Stimulated activated CD8-positive, alpha-beta memory T cell treated with anti-CD3 and anti-CD28 coated beads, Interleukin-7, amount 100 ng/mL, for 4 hours (primary cell): Measurements from ENCODE around the gene SERP1.

Experiments
- DNase-seq, 2 donors: peaks; one replicate each; pipeline ENCODE4 v3.0.0-alpha.2; 2020; ENCODE audit warnings: low read depth in 2 of 2

SERP1 gene

DNA sequence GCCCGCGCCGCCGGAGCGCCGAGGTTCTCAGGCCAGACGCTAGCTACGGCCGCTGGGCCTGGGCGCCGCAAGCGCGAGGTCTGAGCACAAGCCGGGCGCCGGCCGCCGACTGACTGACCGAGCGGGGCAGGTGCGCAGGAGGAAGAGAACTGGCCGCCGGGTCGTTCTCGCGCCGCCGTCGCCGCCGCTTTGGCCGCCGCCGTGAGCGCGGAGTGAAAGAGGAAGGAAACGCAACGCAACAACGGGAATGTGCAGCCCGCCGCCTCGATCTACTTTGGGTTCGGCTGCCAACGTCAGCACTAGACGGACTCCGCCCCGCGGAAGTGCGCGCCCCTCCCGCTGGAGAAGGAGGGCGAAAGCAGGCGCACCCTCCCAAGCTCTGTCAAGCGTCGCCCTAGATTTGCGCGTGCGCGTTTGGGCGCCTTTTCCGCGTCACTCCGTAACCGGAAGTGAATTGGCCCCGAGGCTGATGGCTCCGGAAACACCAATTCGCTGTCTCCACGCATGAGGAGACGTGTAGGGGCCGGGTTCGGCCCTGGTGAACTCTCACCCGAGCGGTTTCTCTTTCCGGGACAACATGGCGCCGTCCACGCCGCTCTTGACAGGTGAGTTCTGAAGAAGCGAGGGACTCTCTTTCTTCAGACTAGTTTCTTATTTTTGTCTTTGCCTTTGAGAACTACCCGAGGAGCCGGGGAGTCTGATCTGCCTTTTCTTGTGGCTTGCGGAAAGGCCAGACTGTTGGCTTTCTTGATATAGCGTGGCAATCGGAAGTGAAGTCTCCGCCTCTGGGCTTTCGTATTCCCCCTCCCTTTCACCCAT lies at the start of gene SERP1, which contains the start of gene EIF2A:
Gene SERP1, minus strand, starts transcription at position 271 of the 819 bp plus-strand sequence. CDS start 361 bp downstream, outside the sequence.
Gene EIF2A, plus strand, starts transcription at position 562 of the 819 bp plus-strand sequence. Its CDS starts 16 bp downstream, at position 578.
- DNase-seq, result peak; percentile 99

DNA sequence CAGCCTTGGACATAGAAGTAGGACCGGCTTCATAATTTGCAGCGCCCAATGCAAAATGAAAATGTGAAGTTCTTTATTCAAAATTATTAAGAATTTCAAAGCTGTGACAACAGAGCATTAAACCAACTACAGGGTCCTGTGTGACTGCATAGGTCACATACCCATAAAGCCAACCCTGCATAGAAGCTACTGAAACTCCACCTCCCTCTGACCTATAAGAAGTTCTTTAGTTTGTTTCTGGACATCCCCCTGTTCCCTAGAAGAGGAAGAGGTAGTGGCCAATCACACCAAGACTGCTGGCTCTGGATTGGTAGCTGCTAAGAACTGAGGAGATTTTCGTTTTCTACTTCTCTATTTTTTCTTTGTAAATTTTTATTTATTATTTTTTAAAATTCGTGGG lies 47.9 kb upstream of the SERP1 start:
- no peak for DNase-seq

DNA sequence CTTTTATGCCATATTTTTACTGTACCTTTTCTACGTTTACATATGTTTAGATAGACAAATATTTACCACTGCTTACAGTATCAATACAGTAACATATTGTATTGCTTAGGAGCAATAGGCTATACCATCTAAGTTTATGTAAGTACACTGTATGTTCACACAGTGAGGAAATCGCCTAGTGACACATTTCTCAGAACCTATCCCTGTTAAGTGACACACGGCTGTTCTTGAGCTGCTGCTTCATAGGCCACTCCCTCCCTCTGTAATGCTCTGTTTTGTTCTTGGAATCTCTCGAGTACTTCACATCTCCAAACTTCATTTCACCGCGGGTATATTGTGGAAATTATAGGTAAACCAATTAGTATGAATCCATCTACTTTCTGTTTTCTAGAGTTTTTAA lies 43.5 kb upstream of the SERP1 start:
- DNase-seq, result no peak

GRCh38 chr3:150588027-150588830 lies 41.9 kb upstream of the SERP1 start:
- DNase-seq, result no peak

DNA sequence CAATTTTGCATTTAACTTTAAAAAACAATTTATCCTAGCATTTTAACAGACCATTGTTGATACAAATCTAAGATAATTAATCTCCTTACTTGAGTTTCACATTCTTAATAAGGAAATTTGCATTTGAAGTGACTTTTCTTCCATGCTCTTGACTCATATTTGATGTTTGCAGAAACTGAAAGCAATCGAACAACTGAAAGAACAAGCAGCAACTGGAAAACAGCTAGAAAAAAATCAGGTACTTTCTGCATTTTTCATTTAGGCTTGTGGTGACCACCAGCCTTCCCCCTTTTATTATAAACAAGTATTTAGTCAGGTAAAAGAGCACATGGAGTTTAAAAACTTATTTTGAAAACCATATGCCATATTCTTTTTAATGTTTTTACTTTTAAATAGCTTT lies 36.7 kb upstream of the SERP1 start:
- no peak for DNase-seq

GRCh38 chr3:150582620-150583019 lies 36.3 kb upstream of the SERP1 start:
- no peak for DNase-seq

GRCh38 chr3:150581174-150581573 lies 34.9 kb upstream of the SERP1 start:
- no peak for DNase-seq

DNA sequence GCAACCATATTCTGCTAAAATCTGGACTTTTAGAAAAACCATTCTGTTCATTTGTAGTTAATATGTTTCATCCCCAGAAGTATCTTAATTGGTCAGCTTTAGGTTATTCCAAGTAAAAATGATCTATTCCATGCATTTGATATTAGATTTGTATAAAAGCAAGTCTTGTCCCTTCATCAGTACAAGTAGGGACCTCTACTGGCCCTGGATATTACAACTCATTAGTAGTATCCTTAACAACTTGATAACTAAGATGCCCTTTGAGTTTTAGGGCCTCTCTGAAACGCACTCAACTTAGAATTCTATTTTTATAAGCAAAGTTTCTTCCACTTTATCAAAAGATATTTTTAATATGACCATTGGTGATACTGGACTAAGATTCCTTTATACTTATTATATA lies 31.6 kb upstream of the SERP1 start:
- no peak for DNase-seq

DNA sequence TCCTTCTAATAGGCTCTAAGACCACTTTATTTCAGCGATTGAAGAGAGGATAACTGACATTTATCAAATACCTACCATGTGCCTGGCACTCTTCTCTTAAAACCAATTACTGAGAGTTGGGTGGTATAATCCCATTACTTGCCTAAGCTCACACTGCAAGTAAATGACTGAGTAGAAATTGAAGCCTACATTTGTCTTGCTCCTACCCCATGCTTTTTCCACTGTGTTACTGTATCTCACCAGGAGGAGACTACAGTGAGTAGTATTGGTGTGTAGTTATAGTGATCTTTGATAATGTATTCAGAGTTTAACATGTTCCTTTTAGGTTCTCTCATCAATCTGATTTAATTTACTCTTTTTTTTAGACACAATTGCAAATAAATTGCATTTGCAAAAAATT lies 21.0 kb upstream of the SERP1 start:
- DNase-seq, result no peak

GRCh38 chr3:150564243-150564642 lies 17.9 kb upstream of the SERP1 start:
- no peak for DNase-seq

DNA sequence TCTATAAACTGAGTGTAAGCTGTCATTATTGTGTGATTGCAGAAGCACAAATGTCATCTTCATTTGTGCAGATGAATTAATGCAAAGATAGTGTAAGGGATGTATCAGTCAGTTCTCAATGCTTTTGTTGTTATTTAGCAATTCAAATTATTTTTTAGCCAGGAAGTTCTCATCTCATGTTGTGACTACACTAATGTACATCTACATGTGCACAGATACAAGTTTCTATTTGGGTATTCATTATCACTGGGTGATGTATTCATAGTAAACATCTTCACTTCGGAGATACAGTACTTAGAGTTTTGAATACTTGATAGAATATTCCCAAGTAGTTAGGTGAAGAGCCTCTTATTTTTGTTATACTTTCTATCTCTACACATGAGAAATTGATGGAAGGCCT lies 11.4 kb upstream of the SERP1 start:
- no peak for DNase-seq

GRCh38 chr3:150556792-150557191 lies 10.5 kb upstream of the SERP1 start:
- no peak for DNase-seq

- no peak for DNase-seq
Observed at GRCh38 chr3:150555859-150556436, 9.7 kb upstream of the SERP1 start.

DNA sequence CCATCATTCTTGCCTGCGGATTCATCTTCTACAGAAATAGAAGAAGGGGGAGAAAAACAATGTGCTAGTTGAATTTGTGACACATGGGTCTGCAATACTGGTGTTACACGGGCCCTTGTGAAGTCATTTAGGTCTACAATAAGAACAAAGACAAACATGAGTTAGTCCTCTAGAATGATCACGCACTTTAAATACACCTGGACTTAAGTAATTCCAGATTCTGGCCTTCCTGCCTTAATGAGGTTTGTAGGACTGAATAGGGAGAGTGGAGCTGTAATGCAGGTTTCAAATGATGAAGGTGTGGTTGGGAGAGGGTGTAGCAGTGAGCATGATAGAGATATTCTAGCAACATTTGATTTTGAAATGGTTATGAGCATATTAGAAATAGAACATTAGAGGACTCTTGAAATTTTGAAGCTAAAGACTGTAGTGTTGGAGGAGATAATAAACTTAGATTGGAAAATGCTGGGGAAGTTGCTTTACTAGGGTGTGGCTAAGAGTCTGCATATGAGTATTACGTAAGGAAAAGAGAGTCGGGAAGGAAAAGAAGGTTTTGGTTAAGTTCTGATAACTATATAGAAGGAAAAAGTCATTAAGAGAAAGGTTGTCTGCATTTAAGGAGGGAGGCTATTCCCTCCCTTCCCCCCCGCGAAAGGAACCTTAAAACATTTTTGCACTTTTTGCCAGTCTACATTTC lies 897 bp upstream of the SERP1 start:
- DNase-seq, result no peak

- peak; percentile 5 to 41 for DNase-seq
Observed at GRCh38 chr3:150545419-150546225, 674 bp downstream of the SERP1 start.

DNA sequence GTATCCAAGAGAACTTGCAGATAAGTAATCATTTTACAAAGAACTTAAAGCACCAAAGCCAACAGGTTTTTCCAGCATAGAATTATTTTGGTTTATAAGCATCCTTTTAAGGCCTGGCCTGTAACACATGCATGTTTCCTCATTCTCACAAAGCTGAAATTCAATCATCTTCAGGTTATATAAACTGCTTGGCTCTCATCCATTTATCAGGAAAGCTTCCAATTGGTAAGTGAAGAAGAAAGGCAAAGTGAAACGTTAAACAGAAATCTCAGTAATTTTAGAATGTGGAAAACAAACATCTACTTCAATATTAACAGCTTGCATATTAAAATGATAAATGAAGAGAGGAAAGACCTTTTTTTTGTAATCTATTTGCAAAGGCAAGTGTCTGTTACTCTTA lies 1.6 kb downstream of the SERP1 start:
- DNase-seq, result no peak

GRCh38 chr3:150544041-150544440 lies 2.3 kb downstream of the SERP1 start:
- no peak for DNase-seq

DNA sequence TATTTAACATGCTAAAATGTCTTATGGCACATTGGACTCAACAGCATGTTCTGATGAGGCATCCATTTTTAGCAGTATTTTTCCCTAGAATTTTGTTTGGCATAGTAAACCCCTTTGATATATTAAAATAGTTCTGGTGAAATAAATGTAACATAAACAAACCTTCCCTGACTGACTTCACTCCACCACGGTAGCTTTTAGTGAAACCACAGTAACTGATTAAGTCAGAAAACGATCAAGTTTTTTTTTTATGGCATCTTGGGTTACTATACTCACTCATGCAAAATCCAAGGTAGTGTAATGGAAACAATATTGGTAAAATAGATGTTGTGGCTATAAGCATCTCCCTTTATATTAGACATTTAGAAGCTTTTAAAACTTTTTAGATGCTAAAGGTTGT lies 2.8 kb downstream of the SERP1 start:
- no peak for DNase-seq

DNA sequence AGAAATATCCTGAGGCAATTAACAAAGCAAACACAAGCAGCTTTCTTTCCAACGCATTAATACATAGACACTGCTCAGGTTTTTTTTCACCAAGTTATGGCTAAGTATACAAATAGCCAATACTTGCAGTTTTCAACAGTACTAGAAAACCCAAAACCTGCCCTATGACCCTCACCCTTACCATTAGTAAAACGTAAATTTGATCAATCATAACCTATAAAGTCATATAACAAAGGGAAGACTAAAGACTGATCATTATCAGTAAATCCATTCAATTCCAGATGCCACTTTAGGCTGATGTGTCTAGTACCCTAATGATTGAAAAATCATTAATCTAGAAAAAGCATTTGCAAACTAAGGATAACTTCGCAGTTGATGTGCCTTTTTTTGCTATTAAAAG lies 3.2 kb downstream of the SERP1 start:
- no peak for DNase-seq

GRCh38 chr3:150540991-150541390 lies 5.3 kb downstream of the SERP1 start:
- DNase-seq, result no peak

- DNase-seq, result no peak
Observed at GRCh38 chr3:150540297-150540696, 6.0 kb downstream of the SERP1 start.
